Cardiac fibroblast (primary cell): ENCODE results near the gene RTN4.

Experiments used
- DNase-seq, 2 donors: peaks; one replicate each; pipeline versions ENCODE4 v3.0.0 to v3.0.0-alpha.2; 2010; ENCODE audit warnings: low read depth in 2 of 2
- H3K4me3 ChIP-seq, 2 donors: replicated peaks in 1 of 2; 1 replicate in 1 of 2; 2 replicates in 1 of 2; pipeline ENCODE4 v1.5.1; 2011; ENCODE audit warnings: low read depth in 2 of 2, low read length in 2 of 2, mild to moderate bottlenecking in 2 of 2, moderate library complexity in 1 of 2
- TF ChIP-seq, protein P1 (sequence below): IDR thresholded peaks from one replicate; pipeline ENCODE4 v1.5.1; 2011; ENCODE audit warnings: low read depth, mild to moderate bottlenecking, low read length, inconsistent platforms

The RTN4 gene

DNA sequence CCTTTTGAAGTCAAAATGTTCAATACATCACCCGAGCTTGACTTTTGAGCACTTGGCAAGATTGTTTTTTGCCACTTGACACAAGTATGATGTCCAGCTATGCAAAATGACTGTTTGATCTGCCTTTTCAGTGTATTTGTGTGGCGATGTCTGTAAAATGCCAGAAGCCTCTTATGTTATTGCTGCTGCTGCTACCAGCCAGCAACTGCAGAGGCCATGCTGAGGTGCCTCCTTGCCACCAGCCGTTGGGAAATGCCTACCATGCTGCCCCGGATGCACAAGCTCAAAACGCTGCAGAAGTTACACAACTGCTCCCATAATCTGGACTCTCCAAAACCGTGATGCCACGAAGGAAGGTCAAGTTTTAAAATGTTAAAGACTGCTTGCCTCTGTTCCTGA lies 80.3 kb downstream of the RTN4 start:
- H3K4me3 ChIP-seq: no peak overlapping the region
- TF ChIP-seq, protein P1, sequence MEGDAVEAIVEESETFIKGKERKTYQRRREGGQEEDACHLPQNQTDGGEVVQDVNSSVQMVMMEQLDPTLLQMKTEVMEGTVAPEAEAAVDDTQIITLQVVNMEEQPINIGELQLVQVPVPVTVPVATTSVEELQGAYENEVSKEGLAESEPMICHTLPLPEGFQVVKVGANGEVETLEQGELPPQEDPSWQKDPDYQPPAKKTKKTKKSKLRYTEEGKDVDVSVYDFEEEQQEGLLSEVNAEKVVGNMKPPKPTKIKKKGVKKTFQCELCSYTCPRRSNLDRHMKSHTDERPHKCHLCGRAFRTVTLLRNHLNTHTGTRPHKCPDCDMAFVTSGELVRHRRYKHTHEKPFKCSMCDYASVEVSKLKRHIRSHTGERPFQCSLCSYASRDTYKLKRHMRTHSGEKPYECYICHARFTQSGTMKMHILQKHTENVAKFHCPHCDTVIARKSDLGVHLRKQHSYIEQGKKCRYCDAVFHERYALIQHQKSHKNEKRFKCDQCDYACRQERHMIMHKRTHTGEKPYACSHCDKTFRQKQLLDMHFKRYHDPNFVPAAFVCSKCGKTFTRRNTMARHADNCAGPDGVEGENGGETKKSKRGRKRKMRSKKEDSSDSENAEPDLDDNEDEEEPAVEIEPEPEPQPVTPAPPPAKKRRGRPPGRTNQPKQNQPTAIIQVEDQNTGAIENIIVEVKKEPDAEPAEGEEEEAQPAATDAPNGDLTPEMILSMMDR: no peak
- no peak for DNase-seq

DNA sequence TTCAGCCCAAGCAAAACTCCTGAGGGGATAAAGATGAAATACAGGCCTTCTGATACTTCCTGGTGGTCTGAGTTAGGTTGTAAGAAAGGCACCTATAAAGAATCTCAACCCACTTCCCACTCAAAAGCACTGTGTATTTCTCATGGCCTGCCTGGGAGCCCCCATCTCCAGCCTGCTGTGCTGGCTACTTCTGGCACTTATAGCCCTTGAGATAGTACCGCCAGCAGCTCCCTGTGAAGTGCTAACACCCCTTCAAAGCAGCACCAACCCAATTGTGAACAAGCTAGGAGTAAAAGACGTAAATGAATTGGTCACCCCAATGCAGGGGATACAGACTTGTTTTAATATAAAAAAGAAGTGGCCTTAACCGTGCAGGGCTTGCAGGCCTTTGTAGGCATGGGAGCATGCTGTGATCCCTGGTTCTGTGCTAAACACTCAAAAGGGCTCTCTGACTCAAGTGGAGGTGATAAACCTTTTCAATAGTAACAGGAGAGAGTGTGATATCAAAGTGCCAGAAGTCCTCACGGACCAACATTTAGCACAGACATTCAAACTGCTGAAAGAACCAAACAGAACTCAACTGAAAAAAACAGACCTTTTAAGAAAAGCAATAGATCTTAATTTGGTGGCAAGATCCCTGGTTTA lies 80.8 kb downstream of the RTN4 start:
- TF ChIP-seq, protein P1: no peak
- H3K4me3 ChIP-seq: no peak overlapping the region
- DNase-seq: no peak

DNA sequence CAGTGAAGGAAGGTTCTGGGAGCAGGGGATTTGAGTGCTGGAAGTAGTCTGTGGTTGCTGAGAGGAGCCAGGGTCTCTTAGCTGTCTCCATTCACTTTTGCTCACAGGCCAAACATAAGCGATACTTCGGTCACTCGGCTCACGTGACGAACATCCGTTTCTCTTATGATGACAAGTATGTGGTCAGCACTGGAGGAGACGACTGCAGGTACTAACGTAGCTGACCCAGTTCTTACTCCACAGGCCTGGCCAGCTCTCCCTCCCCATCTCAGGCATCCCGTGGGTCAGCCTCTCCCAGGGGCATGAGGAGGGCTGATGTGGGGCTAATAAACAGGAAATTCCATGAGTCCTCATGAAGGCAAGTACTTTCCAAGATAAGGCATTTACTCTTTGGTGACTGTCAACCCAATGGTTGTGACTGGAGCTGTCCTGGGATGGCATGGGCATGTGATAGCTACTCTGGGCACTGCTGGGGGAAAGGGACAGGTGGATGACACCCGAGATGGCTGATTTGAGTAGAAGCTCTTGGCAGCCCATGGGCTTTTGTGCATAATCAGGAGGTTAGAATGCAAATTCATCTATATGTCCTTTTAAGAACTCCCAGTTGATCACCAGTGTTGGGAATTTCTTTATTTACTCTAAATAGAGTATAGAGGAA lies 81.6 kb downstream of the RTN4 start:
- TF ChIP-seq, protein P1: no peak
- peak; percentile 26 to 64 for DNase-seq

DNA sequence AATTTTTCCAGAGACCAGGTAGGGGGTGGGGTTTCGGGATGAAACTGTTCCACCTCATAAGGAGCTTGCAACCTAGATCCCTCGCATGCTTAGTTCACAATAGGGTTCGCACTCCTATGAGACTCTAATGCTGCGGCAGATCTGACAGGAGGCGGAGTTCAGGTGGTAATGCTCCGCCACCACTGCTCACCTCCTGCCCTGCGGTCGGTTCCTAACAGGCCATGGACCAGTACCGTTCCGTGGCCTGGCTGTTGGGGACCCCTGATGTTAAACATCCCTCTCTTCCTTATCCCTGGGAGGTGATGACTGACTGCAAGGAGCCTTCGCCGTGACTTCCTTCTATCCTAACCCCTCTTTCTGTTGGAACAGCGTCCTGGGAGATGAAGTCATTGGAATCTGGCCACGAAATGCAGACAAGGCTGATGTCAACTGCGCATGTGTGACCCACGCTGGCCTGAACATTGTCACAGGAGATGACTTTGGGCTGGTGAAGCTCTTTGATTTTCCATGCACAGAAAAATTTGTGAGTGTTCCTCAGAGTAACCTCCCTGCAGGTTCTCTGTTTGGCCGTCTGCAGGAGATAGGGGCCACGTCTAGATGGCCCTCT lies 82.4 kb downstream of the RTN4 start:
- TF ChIP-seq, protein P1: no peak
- peak; percentile 40 to 69 for DNase-seq
- H3K4me3 ChIP-seq: no peak overlapping the region

More for the DNA sequence above, 81.6 kb downstream of the RTN4 start:
- no peak overlapping the region for H3K4me3 ChIP-seq

DNA sequence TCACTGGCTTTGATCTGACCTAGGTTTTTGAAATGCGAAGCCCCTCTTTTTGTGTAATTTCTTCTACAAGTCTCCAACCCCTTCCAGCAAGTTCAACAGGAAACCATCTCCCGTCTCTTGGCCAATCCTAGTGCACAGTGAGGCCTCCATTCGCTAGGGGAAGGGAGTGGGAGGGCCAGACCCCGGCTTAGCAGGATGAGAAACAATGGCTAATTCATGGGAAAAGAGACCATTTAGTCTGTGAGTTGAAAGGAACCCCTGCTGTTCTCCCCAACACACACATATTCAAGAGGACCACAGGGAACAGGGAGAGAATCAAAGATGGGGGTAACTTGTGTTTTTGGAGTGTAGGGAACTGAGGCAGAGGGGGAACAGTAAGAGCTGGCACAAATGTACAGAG lies 83.0 kb downstream of the RTN4 start:
- H3K4me3 ChIP-seq: no peak overlapping the region
- no peak for DNase-seq
- TF ChIP-seq, protein P1: no peak

DNA sequence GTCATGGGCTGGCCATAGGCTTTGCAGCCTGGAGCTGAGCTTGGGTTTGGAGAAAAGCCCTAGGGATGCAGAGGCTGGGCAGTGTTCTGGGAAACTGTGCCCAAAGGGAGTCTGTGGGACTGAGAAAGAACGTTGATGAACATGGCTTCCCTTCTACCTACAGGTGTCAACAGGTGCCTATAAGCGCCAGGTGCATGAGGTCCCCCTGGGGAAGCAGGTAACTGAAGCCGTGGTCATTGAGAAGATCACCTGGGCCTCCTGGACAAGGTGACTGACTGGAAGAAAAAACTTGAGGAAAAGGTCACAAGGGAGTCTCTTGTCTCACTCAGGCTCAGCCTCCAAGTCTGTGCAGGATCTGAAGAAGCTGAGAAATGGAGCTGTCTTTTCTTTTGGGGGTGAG lies 83.4 kb downstream of the RTN4 start:
- TF ChIP-seq, protein P1: no peak
- DNase-seq: no peak

More for the DNA sequence above, 83.4 kb downstream of the RTN4 start:
- no peak overlapping the region for H3K4me3 ChIP-seq
